ENCODE measurements around the gene DLGAP1.

DLGAP1 gene

DNA sequence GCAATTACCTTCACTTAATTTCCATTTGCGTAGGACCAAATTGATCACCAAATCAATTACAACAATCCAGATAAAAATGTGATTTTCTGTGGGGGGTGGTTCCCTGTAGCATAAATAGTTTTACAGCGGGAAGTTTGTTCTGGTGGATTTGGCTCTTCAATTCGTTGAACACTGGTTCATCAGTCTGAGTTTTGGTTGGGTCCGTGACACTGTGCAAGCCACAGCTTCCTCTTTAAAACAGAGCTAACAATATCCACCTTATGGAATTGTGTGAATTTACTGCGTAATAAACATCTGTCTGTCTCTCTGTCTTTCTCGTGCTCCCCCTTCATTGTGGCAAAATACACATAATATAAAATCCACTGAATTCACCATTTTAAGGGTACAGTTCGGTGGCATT lies 694.4 kb downstream of the DLGAP1 start:
- no peak for DNase-seq
- H3K4me1 ChIP-seq: no peaks in the 10 kb centered on the region
- no peak for TF ChIP-seq CTCF (IDR thresholded peaks at IDR 0.05; ENCODE audit: low read depth, low read length)
- H3K27me3 ChIP-seq: no peaks in the 10 kb centered on the region
- no peak overlapping the region for H3K4me3 ChIP-seq (ENCODE audit: low read depth, low read length)
- H3K36me3 ChIP-seq: no peaks in the 10 kb centered on the region
- H3K9me3 ChIP-seq: no peaks in the 10 kb centered on the region

- no peak overlapping the region for H3K4me3 ChIP-seq (ENCODE audit: low read depth, low read length)
- no peaks in the 10 kb centered on the region for H3K9me3 ChIP-seq
- no peaks in the 10 kb centered on the region for H3K27me3 ChIP-seq
- no peak for TF ChIP-seq CTCF (IDR thresholded peaks at IDR 0.05; ENCODE audit: low read depth, low read length)
- no peaks in the 10 kb centered on the region for H3K4me1 ChIP-seq
- DNase-seq: no peak
- H3K36me3 ChIP-seq: no peaks in the 10 kb centered on the region
Measured at GRCh38 chr18:3759099-3759498, 696.0 kb downstream of the DLGAP1 start.

- TF ChIP-seq CTCF (IDR thresholded peaks at IDR 0.05; ENCODE audit: low read depth, low read length): no peak
- no peaks in the 10 kb centered on the region for H3K9me3 ChIP-seq
- DNase-seq: no peak
- H3K36me3 ChIP-seq: no peaks in the 10 kb centered on the region
- H3K27me3 ChIP-seq: no peaks in the 10 kb centered on the region
- no peaks in the 10 kb centered on the region for H3K4me1 ChIP-seq
- no peak overlapping the region for H3K4me3 ChIP-seq (ENCODE audit: low read depth, low read length)
Measured at GRCh38 chr18:3758531-3758930, 696.6 kb downstream of the DLGAP1 start.

DNA sequence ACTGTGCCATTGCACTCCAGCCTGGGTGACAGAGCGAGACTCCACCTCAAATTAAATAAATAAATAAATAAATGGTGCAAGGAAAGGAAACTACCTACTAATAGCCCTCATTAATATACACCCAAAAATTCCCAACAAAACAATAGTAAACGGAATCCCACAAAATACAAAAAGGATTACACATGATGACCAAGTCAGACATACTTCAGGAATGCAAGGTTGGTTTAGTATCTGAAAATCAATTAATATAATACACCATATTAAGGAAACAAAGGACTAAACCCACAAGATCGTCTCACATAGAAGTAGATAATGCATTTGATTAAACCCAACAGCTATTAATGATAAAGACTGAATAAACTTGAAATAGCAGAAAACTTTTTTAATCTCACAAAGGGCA lies 697.7 kb downstream of the DLGAP1 start:
- H3K27me3 ChIP-seq: no peaks in the 10 kb centered on the region
- no peaks in the 10 kb centered on the region for H3K4me1 ChIP-seq
- no peak for DNase-seq
- TF ChIP-seq CTCF (IDR thresholded peaks at IDR 0.05; ENCODE audit: low read depth, low read length): no peak
- H3K9me3 ChIP-seq: no peaks in the 10 kb centered on the region
- H3K36me3 ChIP-seq: no peaks in the 10 kb centered on the region
- no peak overlapping the region for H3K4me3 ChIP-seq (ENCODE audit: low read depth, low read length)

DNA sequence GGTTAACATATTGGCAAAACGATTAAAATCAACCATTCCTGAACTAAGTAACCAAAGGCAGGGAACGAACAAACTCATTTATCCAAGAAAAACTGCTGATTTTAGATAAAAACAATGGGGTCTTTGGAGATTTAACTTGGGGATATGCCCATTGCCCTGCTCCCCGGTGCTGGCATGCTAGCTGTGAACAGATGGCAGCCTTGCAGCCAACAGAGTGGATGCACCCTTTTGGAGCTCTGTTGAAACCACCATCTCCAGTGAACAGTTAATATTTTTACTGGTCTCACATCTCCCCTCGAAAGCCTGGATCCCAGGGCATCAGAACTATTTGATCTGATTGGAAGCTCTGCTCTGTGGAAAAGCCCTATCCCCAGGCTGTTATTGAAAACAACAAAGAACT lies 702.0 kb downstream of the DLGAP1 start:
- TF ChIP-seq CTCF (IDR thresholded peaks at IDR 0.05; ENCODE audit: low read depth, low read length): no peak
- H3K9me3 ChIP-seq: no peaks in the 10 kb centered on the region
- no peak for DNase-seq
- no peaks in the 10 kb centered on the region for H3K36me3 ChIP-seq
- no peaks in the 10 kb centered on the region for H3K4me1 ChIP-seq
- H3K4me3 ChIP-seq (ENCODE audit: low read depth, low read length): no peak overlapping the region
- H3K27me3 ChIP-seq: no peaks in the 10 kb centered on the region

DNA sequence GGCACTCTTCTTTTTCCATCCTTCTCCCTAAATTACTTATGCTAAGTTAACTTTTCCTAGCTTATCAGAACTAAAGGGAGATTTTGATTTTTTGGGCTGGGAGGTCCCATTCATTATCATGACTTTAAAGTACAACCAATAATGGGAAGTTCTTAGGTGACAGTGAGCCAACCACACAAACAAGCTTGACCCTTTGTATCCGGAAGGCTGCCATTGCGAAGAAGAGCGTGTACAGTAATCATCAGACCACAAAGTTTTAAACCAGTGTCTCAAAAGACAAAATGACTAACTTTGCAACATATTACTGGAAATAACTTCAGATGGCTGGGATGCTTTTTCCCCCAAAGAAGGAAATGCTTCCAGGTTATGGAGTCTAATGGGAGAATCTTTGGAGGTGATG lies 707.0 kb downstream of the DLGAP1 start:
- H3K36me3 ChIP-seq: no peaks in the 10 kb centered on the region
- no peak for TF ChIP-seq CTCF (IDR thresholded peaks at IDR 0.05; ENCODE audit: low read depth, low read length)
- no peaks in the 10 kb centered on the region for H3K9me3 ChIP-seq
- no peaks in the 10 kb centered on the region for H3K4me1 ChIP-seq
- H3K27me3 ChIP-seq: no peaks in the 10 kb centered on the region
- DNase-seq: no peak
- no peak overlapping the region for H3K4me3 ChIP-seq (ENCODE audit: low read depth, low read length)
